HG03469 (cell line): ENCODE data around the gene INHBC.
"Not testable (repeated sequence)": the region's sequence is repeated elsewhere in the genome, so short reads cannot be mapped to it uniquely, and the experiment has no call there.

Source experiments
- ATAC-seq: cut with Tn5 transposase; IDR thresholded peaks from one replicate; pipeline ENCODE4 v1.9.1; 2021; ENCODE audit warnings: mild to moderate bottlenecking, moderate library complexity, moderate number of reproducible peaks; ENCODE audit not compliant: unreplicated experiment

INHBC gene, protein sequence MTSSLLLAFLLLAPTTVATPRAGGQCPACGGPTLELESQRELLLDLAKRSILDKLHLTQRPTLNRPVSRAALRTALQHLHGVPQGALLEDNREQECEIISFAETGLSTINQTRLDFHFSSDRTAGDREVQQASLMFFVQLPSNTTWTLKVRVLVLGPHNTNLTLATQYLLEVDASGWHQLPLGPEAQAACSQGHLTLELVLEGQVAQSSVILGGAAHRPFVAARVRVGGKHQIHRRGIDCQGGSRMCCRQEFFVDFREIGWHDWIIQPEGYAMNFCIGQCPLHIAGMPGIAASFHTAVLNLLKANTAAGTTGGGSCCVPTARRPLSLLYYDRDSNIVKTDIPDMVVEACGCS

DNA sequence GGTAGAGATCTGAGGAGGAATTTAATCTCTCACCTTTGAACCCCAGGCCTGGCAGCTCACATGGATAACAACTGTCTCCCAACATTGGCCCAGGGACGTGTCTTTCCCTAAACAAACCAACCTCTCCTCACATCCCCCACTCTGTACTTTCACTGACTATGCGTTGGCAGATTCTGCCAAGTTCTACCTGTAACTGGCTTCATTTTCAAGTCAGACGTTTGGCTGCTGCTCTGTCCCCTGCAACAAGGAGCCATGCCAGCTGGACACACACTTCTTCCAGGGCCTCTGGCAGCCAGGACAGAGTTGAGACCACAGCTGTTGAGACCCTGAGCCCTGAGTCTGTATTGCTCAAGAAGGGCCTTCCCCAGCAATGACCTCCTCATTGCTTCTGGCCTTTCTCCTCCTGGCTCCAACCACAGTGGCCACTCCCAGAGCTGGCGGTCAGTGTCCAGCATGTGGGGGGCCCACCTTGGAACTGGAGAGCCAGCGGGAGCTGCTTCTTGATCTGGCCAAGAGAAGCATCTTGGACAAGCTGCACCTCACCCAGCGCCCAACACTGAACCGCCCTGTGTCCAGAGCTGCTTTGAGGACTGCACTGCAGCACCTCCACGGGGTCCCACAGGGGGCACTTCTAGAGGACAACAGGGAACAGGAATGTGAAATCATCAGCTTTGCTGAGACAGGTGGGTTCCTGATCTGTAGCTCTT lies at the start of gene INHBC:
INHBC (plus strand) TSS at position 268 of the 707 bp plus-strand sequence; CDS start at position 371, 103 bp downstream.
- ATAC-seq, result no peak

DNA sequence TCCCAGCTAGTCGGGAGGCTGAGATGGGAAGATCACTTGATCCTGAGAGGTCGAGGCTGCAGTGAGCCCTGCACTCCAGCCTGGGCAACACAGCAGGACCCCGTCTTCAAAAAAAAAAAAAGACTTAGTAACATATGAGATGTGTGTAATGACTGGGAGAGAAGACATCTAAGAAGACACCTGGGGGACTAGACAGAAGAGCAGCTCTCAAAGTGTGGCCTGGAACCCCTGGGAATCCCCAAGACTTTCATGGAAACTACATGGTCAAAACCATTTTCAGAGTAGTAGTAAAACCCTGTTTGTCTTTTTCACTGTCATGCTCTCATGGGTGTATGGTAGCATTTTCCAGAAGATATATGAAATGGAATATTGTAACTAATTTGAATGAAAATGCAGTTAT lies 49.0 kb upstream of the INHBC start:
- no peak for ATAC-seq

DNA sequence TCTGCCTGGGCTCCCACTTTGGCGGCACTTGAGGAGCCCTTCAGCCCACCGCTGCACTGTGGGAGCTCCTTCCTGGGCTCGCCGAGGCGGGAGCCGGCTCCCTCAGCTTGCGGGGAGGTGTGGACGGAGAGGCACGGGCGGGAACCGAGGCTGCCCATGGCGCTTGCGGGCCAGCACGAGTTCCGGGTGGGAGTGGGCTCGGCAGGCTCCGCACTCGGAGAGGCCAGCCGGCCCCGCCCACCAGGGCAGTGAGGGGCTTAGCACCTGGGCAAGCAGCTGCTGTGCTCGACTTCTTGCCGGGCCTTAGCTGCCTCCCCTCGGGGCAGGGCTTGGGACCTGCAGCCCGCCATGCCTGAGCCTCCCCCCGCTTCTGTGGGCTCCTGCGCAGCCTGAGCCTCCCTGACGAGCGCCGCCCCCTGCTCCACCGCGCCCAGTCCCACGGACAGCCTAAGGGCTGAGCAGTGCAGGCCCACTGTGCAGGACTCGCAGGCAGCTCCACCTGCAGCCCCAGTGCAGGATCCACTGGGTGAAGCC lies 48.3 kb upstream of the INHBC start:
- ATAC-seq, result no peak

DNA sequence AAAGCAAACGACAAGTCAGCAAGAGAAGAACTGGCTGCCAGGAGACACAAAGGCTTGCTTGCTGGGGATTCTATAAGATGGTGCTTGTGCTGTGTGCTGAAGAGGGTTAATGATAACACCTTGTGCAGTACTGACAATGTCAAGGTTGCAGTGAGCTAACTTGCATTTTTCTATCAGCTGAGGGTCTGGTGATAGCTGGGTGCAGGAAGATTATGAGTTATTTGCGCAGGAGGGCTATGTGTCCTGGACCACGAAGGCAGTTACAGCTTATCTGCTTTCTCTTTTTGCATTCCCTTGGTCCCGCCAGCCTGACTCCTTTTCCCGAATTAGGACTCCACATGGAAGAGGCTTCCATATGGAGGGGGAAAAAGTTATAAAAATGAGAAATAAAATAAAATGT lies 46.2 kb upstream of the INHBC start:
- no peak for ATAC-seq

DNA sequence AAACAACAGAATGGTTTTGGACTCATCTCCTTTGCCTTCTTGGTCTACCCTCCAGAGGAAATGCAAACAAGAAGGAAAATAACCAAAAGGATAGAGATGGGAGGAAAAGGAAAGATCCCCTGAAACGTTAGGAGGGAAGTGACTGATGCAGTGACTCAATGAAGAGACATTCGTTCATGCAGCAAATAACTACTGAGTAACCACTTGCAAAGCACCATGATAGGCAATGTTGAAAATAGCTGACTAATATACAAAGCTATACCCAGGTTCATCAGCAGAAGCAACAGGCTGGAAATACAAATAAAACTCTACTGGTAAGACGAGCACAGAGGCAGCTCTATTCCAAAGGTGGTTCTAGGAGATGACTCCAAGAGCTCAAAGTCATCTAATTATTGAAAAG lies 45.6 kb upstream of the INHBC start:
- no peak for ATAC-seq

DNA sequence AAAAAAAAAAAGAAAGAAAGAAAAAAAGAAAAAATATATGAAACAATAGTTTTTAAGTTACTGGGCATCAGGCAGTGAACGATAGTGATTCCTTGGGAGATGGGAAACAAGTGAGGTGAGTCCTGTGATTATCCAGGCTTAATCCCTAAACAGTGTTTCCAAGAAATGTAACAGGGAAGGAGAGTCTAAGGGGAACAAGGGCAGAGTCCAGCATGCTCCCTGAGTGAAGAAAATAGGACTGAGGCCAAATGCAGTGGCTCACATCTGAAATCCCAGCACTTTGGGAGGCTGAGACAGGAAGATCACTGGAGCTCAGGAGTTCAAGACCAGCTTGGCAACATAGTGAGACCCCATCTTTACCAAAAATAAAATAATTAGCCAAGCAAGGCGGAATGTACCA lies 44.4 kb upstream of the INHBC start:
- no peak for ATAC-seq

DNA sequence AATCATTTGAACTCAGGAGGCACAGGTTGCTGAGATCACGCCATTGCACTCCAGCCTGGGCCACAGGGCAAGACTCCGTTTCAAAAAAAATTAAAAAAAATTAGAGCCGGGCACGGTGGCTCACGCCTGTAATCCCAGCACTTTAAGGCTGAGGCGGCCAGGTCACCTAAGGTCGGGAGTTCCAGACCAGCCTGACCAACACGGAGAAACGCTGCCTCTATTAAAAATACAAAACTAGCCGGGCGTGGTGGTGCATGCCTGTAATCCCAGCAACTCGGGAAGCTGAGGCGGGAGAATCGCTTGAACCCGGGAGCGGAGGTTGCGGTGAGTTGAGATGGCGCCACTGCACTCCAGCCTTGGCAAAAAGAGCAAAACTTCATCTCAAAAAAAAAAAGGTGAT lies 39.5 kb upstream of the INHBC start:
- no peak for ATAC-seq

DNA sequence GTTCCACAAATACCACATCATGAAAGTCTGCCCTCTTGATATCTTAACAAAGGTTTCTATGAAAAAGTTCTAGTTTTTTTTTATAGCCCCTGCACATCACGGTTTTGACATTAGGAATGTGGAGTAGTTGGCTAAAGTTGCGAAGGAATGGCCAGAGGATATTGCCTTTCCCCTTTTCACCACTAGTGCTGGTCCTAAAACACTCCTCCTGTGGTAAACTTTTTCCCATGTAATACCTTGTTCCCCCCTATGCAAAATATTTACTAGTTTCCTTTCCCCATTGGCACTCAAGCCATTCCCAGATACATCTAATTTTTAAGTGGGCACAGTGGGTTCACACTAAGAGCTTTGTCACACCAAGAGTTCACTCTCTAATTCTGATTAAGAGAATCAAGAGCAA lies 37.1 kb upstream of the INHBC start:
- ATAC-seq, result no peak

DNA sequence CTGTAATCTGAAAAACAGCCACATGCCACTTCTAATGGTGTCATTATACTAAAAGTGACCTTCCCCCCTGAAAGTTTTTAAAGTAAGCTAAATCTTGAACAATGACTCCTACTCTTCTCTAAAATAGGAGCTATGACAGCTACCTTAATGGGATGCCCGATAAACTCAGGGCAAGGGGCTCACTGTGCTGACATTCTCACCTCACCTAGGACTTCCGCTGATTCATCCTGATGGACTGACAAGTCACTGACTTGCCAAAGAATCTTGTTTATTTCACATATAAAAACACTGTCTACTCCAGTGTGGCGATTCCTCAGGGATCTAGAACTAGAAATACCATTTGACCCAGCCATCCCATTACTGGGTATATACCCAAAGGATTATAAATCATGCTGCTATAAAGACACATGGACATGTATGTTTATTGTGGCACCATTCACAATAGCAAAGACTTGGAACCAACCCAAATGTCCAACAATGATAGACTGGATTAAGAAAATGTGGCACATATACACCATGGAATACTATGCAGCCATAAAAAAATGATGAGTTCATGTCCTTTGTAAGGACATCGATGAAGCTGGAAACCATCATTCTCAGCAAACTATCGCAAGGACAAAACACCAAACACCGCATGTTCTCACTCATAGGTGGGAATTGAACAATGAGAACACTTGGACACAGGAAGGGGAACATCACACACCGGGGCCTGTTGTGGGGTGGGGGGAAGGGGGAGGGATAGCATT lies 34.7 kb upstream of the INHBC start:
- not testable (repeated sequence) for ATAC-seq

DNA sequence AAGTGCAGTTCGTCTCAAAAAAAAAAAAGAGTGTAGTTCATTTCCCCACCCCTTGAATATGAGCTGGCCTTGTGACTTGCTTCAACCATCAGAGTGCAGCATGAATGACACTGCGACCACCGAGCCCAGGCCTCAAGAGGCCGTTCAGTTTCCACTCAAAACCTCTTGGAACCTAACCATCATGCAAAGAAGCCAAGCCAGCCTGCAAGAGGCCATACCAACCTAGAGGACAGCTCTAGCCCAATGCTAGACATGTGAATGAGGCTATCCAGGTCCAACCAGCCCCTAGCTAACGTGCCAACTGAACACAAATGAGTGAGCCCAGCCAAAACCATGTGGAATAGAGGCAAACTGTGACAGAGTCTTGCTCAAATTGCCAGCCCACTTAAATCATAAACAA lies 33.4 kb upstream of the INHBC start:
- ATAC-seq, result no peak

DNA sequence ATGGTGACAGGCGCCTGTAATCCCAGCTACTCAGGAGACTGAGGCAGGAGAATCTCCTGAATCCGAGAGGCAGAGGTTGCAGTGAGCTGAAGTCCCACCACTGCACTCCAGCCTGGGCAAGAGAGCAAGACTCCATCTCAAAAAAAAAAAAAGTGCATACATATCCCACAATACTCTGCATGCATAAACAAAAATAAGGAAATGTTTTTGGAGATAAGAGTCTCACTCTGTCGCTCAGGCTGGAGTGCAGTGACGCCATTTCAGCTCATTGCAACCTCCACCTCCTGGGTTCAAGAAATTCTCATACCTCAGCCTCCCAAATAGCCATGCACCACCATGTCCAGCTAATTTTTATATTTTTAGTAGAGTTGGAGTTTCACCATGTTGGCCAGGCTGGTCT lies 32.4 kb upstream of the INHBC start:
- not testable (repeated sequence) for ATAC-seq

DNA sequence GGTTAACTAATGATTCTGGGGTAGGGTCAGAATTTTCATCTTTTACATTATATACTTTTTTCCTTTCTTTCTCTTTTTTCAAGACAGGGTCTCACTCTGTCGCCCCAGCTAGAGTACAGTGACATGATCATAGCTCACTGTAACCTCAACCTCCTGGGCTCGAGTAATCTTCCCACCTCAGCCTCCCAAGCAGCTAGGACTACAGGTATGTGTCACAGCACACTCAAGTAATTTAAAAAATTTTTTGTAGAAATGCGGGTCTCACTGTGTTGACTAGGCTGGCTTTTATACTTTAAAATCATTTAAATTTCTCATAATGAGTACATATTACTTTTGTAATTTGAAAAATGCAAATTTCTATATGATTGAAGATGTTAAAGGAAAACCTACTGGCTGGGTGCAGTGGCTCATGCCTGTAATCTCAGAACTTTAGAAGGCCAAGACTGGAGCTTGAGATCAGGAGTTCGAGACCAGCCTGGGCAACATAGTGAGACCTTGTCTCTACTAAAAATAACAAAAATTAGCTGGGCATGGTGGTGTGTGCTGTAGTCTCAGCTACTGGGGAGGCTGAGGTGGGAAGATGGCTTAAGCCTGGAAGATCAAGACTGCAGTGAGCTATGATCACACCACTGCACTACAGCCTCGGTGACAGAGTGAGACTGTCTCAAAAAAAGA lies 29.5 kb upstream of the INHBC start:
- no peak for ATAC-seq

DNA sequence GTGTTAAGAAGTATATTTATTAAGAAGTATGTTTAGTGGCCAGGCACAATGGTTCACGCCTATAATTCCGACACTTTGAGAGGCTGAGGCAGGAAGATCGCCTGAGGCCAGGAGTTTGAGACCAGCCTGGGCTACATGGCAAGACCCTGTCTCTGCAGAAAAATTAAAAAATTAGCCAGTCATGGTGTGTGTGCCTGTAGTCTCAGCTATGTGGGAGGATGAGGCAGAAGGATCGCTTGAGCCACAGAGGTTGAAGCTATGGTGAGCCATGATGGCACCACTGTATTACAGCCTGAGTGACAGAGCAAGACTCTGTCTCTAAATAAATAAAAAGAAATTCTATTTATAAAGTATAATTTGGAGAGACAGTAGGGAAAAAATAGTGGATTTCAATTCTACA lies 24.1 kb upstream of the INHBC start:
- no peak for ATAC-seq

DNA sequence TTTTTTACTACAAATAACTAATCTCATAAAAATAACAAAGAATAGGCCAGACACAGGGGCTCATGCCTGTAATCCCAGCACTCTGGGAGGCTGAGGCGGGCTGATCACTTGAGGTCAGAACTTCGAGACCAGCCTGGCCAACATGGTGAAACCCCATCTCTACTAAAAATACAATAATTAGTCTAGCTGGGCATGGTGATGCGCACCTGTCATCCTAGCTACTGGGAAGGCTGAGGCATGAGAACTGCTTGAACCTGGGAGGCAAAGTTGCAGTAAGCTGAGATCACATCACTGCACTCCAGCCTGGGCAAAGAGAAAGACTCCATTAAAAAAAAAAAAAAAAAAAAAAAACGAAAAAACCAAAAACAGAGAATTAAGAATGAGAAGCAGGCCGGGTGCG lies 20.4 kb upstream of the INHBC start:
- not testable (repeated sequence) for ATAC-seq

DNA sequence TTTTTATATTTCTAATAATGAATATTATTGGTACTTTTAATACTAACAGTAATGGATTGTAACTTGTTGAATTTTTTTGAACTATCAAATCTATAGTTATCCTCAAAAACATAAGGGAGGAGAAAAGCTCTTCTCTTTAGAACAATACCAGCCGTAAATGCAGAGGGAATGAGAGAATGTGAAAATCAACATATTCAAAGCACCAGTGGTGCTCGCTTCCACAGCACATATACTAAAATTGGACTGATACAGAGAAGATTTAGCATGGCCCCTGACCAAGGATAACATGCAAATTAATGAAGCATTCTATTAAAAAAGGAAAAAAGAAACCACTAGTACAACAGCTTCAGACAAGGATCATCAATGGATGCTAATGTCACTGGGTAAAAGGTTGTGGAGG lies 19.5 kb upstream of the INHBC start:
- no peak for ATAC-seq

DNA sequence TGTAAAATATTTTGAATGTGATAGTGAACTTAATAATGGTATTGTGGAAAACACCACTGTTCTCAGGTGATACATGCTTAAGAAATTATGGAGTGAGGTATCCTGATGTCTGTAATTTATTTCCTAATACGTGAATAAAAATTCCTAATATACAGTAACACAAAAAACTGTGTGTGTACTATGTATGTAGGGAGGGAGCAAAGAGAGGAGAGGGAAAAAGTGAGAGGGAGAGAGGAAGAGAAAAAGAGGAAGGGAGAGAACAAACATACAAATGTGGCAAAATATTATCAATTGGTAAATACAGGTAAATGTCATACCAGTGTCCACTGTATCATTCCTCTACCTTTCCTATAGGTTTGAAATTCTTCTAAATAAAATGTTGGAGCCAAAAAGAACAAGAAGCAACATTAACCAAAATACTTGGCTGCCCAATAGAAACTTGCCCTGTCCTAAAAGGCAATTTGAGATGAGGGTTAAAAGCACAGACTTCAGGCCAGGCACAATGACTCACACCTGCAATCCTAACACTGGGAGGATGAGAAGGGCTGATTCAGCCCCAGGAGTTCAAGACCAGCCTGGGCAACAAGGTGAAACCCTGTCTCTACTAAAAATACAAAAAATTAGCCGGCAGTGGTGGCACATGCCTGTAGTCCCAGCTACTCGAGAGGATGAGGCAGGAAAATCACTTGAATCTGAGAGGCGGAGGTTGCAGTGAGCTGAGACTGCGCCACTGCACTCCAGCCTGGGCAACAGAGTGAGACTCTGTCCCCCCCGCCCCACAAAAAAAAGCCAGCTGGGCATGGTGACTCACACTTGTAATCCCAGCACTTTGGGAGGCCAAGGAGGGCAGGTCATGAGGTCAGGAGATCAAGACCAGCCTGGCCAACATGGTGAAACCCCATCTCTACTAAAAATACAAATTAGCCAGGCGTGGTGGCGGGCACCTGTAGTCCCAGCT lies 18.3 kb upstream of the INHBC start:
- no peak for ATAC-seq

DNA sequence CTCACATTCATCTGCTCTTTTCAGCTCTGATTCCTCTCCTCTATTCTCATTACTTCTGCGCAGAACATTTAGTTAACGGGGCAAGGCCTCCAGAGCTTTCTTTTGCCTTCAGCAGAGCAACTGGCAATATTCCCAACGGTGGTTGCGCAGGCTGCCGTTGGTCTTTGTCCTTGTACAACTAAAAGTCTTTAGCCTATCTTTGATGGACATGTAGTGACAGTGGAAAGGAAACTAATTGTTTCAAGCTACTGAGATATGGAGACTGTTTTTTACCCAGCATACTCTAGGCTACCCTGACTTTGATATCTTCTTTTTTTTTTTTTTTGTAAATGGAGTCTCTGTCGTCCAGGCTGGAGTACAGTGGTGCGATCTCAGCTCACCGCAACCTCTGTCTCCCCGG lies 16.3 kb upstream of the INHBC start:
- ATAC-seq, result no peak

DNA sequence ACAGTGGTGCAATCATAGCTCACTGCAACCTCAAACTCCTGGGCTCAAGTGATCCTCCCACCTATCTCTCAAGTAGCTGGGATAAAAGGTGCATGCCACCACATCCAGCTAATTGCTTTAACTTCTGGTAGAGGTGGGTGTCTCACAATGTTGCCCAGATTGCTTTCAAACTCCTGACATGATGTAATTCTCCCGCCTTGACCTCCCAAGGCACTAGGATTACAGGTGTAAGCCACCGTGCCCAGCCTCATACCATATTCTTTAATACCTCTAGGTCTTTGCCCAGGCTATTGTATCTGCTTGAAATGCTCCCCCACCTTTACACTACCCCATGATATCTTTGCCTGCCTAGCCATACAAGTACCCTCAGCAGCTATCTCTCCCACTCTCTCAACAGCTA lies 15.1 kb upstream of the INHBC start:
- ATAC-seq, result no peak

DNA sequence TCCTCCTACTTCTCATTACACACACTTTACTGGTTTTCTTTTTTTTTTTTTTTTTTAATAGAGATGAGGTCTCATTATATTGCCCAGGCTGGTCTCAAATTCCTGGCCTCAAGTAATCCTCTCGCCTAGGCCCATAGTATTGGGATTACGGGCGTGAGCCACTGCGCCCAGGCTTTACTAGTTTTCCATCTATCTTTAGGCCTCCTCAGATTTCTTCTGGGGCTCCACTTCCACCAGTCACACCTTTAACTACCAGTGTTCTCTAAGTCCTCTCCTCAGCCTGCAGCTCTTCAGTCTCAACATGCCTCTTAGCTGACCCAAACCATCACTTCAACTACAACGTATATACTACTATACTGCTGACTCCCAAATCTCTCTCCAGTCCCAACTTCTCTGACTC lies 14.1 kb upstream of the INHBC start:
- ATAC-seq, result no peak

DNA sequence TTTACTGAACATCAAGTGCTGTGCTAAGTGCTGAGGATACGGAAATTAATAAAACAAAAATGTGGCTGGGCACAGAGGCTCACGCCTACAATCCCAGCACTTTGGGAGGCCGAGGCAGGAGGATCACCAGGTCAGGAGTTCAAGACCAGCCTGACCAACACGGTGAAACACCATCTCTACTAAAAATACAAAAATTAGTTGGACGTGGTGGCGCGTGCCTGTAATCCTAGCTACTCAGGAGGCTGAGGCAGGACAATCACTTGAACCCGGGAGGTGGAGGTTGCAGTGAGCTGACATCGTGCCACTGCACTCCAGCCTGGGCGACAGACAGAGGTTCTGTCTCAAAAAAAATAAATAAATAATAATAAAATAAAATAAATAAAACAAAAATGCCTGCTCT lies 7.6 kb upstream of the INHBC start:
- not testable (repeated sequence) for ATAC-seq
